Activated CD4-positive, alpha-beta memory T cell treated with anti-CD3 and anti-CD28 coated beads for 36 hours (primary cell): ENCODE results near the gene CSNK1G1. TPM values are rescaled to one million over a fixed set of nuclear protein-coding genes. Genes with fewer than 3 reads are reported as not detected.
A peak's percentile ranks its signal among the peaks of the same experiment; 100 is the strongest.
"Not testable (repeated sequence)": the region's sequence is repeated elsewhere in the genome, so short reads cannot be mapped to it uniquely, and the experiment has no call there.

ENCODE experiments used
- CTCF ChIA-PET: fragments of 350-600 bp; sonication (Branson Sonifier 250); formaldehyde crosslinking; loops from one replicate; lab custom pipeline; 2021; ENCODE audit warnings: antibody characterized with exemption, inconsistent platforms; lab: Charles Lee
- POLR2A ChIA-PET: fragments of 350-600 bp; sonication (Branson Sonifier 250); formaldehyde crosslinking; loops from one replicate; lab custom pipeline; 2021; ENCODE audit warnings: antibody characterized with exemption; lab: Charles Lee
- DNase-seq: peaks from one replicate; pipeline ENCODE4 v3.0.0-alpha.2; 2020
- H3K27ac Mint-ChIP-seq: one replicate; pipeline ENCODE4 v1.8.0; 2021; ENCODE audit warnings: mixed read lengths
- H3K27me3 Mint-ChIP-seq: one replicate; pipeline ENCODE4 v1.8.0; 2021; ENCODE audit warnings: mixed read lengths
- H3K36me3 Mint-ChIP-seq: one replicate; pipeline ENCODE4 v1.8.0; 2021; ENCODE audit warnings: mixed read lengths
- H3K4me1 Mint-ChIP-seq: one replicate; pipeline ENCODE4 v1.8.0; 2021; ENCODE audit warnings: low read depth, mixed read lengths
- H3K4me3 Mint-ChIP-seq: one replicate; pipeline ENCODE4 v1.8.0; 2021; ENCODE audit warnings: mild to moderate bottlenecking, mixed read lengths
- H3K9me3 Mint-ChIP-seq: one replicate; pipeline ENCODE4 v1.8.0; 2021; ENCODE audit warnings: mixed read lengths
- intact Hi-C: fragments of 100-400 bp; cut with micrococcal nuclease; formaldehyde crosslinking; loops from one replicate; pipeline ENCODE4 v1.15.1; 2023
- total RNA-seq, 2 experiments: library from RNA; stranded (reverse); gene quantifications; one replicate each; pipeline ENCODE4 v1.2.3, GENCODE V29; 2021

CSNK1G1 gene
- 10 to 100 TPM; 17.5 to 20.9 TPM for total RNA-seq

DNA sequence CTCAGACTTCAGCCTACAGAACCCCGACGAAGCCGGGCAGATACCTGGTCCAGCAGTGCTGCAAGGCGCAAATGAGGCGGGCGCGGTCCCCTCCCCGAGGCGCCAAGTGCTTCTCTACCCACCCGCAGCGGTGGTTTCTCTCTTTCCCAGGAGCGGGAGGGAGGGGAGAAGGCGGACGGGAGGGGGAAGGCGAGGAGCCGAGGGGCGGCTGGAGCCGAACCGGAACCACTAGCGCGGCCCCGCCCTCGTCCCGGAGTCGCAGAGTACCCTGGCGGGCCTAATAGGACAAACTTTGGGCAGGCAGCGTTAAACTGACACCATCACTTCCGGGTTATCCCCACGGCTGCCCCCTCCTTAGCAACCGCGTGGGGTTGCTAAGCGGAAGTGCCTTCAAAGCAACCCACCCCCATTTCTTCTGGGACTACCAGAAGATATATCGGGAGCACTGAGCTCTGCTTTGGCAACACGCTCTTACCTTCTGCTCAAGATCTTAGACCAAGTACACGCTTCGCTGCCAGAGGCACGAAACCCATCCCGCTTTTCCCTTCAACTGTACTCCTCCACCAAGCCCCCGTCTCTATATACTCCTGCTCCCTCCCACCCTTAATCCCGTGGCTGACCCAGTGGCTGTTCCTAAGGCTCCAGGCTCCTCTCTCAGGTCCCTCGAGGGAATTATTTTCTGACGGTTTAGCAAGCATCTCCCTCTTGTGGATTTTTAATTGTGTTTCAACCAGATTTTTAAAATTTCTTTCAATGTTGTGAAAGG is at the start of gene CSNK1G1:
TSS of gene CSNK1G1 (minus strand) at position 230 of the 766 bp plus-strand sequence. CDS start 55,674 bp downstream, outside the sequence.
- peak within 1 kb of the TSS; percentile 88 for H3K27ac Mint-ChIP-seq
- H3K9me3 Mint-ChIP-seq: no peaks in the 10 kb centered on the region
- peaks cover 16% of the 10 kb centered on the region for H3K4me1 Mint-ChIP-seq
- intact Hi-C loops: loop anchor here (1.0 kb wide), 2 partner anchors 31 to 193 kb away; partner anchors contain the start of genes PPIB and TRIP4
- CTCF ChIA-PET: interaction anchor here (0.6 to 1.5 kb wide), 3 partner anchors 31 to 146 kb away, joined by 3 to 5 read pairs (median 3); partner anchors contain the start of gene TRIP4
- H3K36me3 Mint-ChIP-seq: peaks cover 3% of the 10 kb centered on the region
- no peaks in the 10 kb centered on the region for H3K27me3 Mint-ChIP-seq
- H3K4me3 Mint-ChIP-seq: peak within 1 kb of the TSS; percentile 90
- peak; percentile 94 for DNase-seq
- POLR2A ChIA-PET: interaction anchor here (0.6 to 1.0 kb wide), 2 partner anchors 26 to 163 kb away, joined by 3 to 4 read pairs; no protein-coding TSS in a partner anchor

DNA sequence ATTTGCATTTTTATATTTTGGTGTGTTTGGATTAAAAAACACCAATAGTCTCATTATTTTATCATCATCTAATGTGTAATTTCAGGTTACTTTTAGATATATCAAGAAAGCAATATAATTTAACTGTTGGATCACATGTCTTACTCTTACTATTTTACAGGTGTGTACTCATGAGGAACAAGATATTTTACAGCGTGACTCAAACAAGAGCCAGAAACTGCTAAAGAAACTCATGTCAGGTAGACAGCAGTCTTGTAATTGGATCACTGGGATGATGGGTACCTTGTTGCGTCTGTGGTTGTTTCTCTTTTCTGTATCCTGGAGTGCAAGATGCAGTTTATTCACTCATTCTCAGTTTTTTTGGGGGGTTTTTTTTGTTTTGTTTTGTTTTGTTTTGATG is 44.6 kb upstream of the CSNK1G1 start:
- ChIA-PET CTCF (no interaction called here), POLR2A (no interaction called here)
- Mint-ChIP-seq H3K27ac (no peak overlapping the region), H3K27me3 (no peaks in the 10 kb centered on the region), H3K4me1 (no peaks in the 10 kb centered on the region), H3K36me3 (peaks cover 26% of the 10 kb centered on the region), H3K9me3 (no peaks in the 10 kb centered on the region), H3K4me3 (no peak overlapping the region)
- intact Hi-C loops: no loop called here
- no peak for DNase-seq

- Mint-ChIP-seq H3K4me1 (no peaks in the 10 kb centered on the region), H3K27ac (peak overlapping the region; percentile 28), H3K4me3 (no peak overlapping the region), H3K27me3 (no peaks in the 10 kb centered on the region), H3K36me3 (peaks cover 35% of the 10 kb centered on the region), H3K9me3 (no peaks in the 10 kb centered on the region)
- ChIA-PET POLR2A (interaction anchor here (0.6 to 1.1 kb wide), 2 partner anchors 10 to 299 kb away, joined by 3 read pairs; partner anchors contain the start of gene TRIP4), CTCF (interaction anchor here (1.1 to 1.2 kb wide), 2 partner anchors 255 to 411 kb away, joined by 3 read pairs; no protein-coding TSS in a partner anchor)
- DNase-seq: no peak
- intact Hi-C loops: no loop called here
Measured at GRCh38 chr15:64398575-64398974, 42.6 kb upstream of the CSNK1G1 start.

DNA sequence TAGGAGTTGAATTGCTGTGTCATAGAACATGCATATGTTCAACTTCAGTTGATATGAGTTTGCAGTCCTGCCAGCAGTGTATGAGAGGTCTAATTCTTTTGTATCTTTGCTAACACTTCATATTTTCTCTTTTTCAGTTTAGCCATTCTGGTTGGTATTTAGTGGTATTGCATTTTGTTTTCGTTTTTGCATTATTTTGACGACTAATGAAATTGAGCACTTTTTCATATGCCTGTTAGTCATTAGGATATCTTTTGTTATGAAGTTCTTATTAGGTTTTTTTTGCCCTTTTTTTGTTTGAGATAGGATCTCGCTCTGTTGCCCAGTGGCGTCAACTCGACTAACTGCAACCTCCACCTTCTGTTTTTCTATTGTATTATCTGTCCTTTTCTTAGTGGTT is 40.8 kb upstream of the CSNK1G1 start:
- peaks cover 35% of the 10 kb centered on the region for H3K36me3 Mint-ChIP-seq
- H3K4me1 Mint-ChIP-seq: no peaks in the 10 kb centered on the region
- no peak for DNase-seq
- ChIA-PET POLR2A (no interaction called here), CTCF (interaction anchor here (0.5 kb wide), 1 partner anchor 39 kb away, joined by 3 read pairs; no protein-coding TSS in a partner anchor)
- H3K27ac Mint-ChIP-seq: no peak overlapping the region
- H3K9me3 Mint-ChIP-seq: no peaks in the 10 kb centered on the region
- intact Hi-C loops: no loop called here
- no peaks in the 10 kb centered on the region for H3K27me3 Mint-ChIP-seq
- no peak overlapping the region for H3K4me3 Mint-ChIP-seq

- H3K9me3 Mint-ChIP-seq, H3K27me3 Mint-ChIP-seq, H3K4me3 Mint-ChIP-seq, H3K27ac Mint-ChIP-seq, intact Hi-C loops, POLR2A ChIA-PET, DNase-seq: not testable (repeated sequence)
- H3K4me1 Mint-ChIP-seq: peaks cover 15% of the 10 kb centered on the region
- H3K36me3 Mint-ChIP-seq: peaks cover 24% of the 10 kb centered on the region
- CTCF ChIA-PET: interaction anchor here (0.7 kb wide), 1 partner anchor 495 kb away, joined by 3 read pairs; no protein-coding TSS in a partner anchor
Measured at GRCh38 chr15:64392471-64392870, 36.5 kb upstream of the CSNK1G1 start.

GRCh38 chr15:64389036-64389435 is 33.1 kb upstream of the CSNK1G1 start:
- Mint-ChIP-seq H3K27me3 (no peaks in the 10 kb centered on the region), H3K27ac (no peak overlapping the region), H3K9me3 (no peaks in the 10 kb centered on the region), H3K36me3 (peaks cover 5% of the 10 kb centered on the region), H3K4me3 (peak overlapping the region; percentile 97), H3K4me1 (peaks cover 16% of the 10 kb centered on the region)
- intact Hi-C loops: loop anchor here (10.0 kb wide), 2 partner anchors 76 to 294 kb away; partner anchors contain the start of genes CIAO2A, SNX1 and ZNF609
- ChIA-PET POLR2A (interaction anchor here (1.4 kb wide), 1 partner anchor 10 kb away, joined by 3 read pairs; no protein-coding TSS in a partner anchor), CTCF (interaction anchor here (0.5 kb wide), 1 partner anchor 225 kb away, joined by 3 read pairs; no protein-coding TSS in a partner anchor)
- DNase-seq: no peak

DNA sequence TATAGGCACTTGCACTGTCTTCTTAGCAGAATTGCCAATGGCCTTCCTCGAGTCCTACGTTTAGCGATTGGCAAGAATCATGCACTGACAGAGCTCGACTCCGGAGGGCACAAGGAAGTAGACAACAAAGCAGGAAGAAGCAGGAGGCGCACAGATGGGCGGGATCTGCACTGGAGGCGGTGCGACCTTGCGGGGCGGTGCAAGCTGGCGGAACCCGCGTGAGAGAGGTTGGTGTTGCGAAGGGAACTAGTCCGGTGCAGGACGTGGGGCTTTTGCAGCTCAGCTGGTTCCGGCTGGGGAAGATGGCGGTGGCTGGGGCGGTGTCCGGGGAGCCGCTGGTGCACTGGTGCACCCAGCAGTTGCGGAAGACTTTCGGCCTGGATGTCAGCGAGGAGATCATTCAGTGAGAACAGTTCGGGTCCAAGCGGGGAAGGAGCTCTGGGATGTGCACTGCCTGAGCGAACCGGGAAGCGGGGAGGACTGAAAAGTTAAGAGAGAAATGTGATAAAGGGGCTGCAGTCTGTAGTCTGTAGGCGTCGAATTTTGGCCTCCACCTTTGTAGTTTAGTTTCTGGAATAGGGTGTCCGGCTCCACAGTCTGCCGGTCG is 31.7 kb upstream of the CSNK1G1 start, which contains the start of gene TRIP4:
TSS of gene TRIP4 (plus strand) at position 275 of the 607 bp plus-strand sequence. CDS start at position 303, 28 bp downstream.
- peak; percentile 98 for DNase-seq
- no peaks in the 10 kb centered on the region for H3K27me3 Mint-ChIP-seq
- H3K9me3 Mint-ChIP-seq: no peaks in the 10 kb centered on the region
- H3K36me3 Mint-ChIP-seq: peaks cover 3% of the 10 kb centered on the region
- intact Hi-C loops: loop anchor here (1.0 to 10.0 kb wide), 4 partner anchors 31 to 293 kb away; partner anchors contain the start of genes CIAO2A, CSNK1G1, PPIB and SNX1
- peak within 1 kb of the TSS; percentile 97 for H3K4me3 Mint-ChIP-seq
- H3K27ac Mint-ChIP-seq: peak within 1 kb of the TSS; percentile 85
- CTCF ChIA-PET: interaction anchor here (0.5 to 1.3 kb wide), 10 partner anchors 21 to 340 kb away, joined by 3 to 5 read pairs (median 3); partner anchors contain the start of genes CSNK1G1 and PPIB
- peaks cover 16% of the 10 kb centered on the region for H3K4me1 Mint-ChIP-seq
- POLR2A ChIA-PET: interaction anchor here (1.0 to 2.1 kb wide), 8 partner anchors 11 to 917 kb away, joined by 3 to 10 read pairs (median 4); partner anchors contain the start of genes PPIB, RNU5B-1 and ZNF609

GRCh38 chr15:64386291-64386690 is 30.3 kb upstream of the CSNK1G1 start:
- Mint-ChIP-seq H3K4me1 (peaks cover 21% of the 10 kb centered on the region), H3K36me3 (peaks cover 4% of the 10 kb centered on the region), H3K9me3 (no peaks in the 10 kb centered on the region), H3K27ac (no peak overlapping the region), H3K4me3 (no peak overlapping the region), H3K27me3 (no peaks in the 10 kb centered on the region)
- ChIA-PET POLR2A (interaction anchor here (0.7 to 2.1 kb wide), 3 partner anchors 58 to 223 kb away, joined by 3 to 10 read pairs (median 3); partner anchors contain the start of gene PPIB), CTCF (no interaction called here)
- intact Hi-C loops: loop anchor here (10.0 kb wide), 2 partner anchors 79 to 291 kb away; partner anchors contain the start of genes CIAO2A, SNX1 and ZNF609
- DNase-seq: no peak

GRCh38 chr15:64383760-64384159 is 27.8 kb upstream of the CSNK1G1 start:
- intact Hi-C loops: loop anchor here (10.0 kb wide), 2 partner anchors 81 to 289 kb away; partner anchors contain the start of genes CIAO2A, SNX1 and ZNF609
- Mint-ChIP-seq H3K27ac (no peak overlapping the region), H3K27me3 (no peaks in the 10 kb centered on the region), H3K4me1 (peaks cover 21% of the 10 kb centered on the region), H3K36me3 (peaks cover 18% of the 10 kb centered on the region), H3K9me3 (no peaks in the 10 kb centered on the region), H3K4me3 (no peak overlapping the region)
- POLR2A ChIA-PET: no interaction called here
- CTCF ChIA-PET: no interaction called here
- no peak for DNase-seq

GRCh38 chr15:64381000-64381751 is 25.2 kb upstream of the CSNK1G1 start, which contains the start of gene PCLAF:
Gene PCLAF, minus strand, starts transcription at chr15:64381441. Its CDS starts 70 bp downstream, at chr15:64381371.
- Mint-ChIP-seq H3K4me1 (peaks cover 11% of the 10 kb centered on the region), H3K27ac (peak within 1 kb of the TSS; percentile 89), H3K4me3 (peak within 1 kb of the TSS; percentile 98), H3K9me3 (no peaks in the 10 kb centered on the region), H3K27me3 (no peaks in the 10 kb centered on the region), H3K36me3 (peaks cover 17% of the 10 kb centered on the region)
- ChIA-PET POLR2A (interaction anchor here (0.6 kb wide), 1 partner anchor 25 kb away, joined by 3 read pairs; no protein-coding TSS in a partner anchor), CTCF (interaction anchor here (0.6 kb wide), 1 partner anchor 314 kb away, joined by 3 read pairs; no protein-coding TSS in a partner anchor)
- DNase-seq: peak; percentile 97
- intact Hi-C loops: loop anchor here (10.0 kb wide), 2 partner anchors 84 to 286 kb away; partner anchors contain the start of genes CIAO2A, SNX1 and ZNF609
